Activated T-cell treated with anti-CD3 and anti-CD28 coated beads, Interleukin-2, amount 50 U/mL, for 72 hours (primary cell): ENCODE results near the gene GRM2. TPM values are rescaled to one million over a fixed set of nuclear protein-coding genes. Genes with fewer than 3 reads are reported as not detected.

ENCODE experiments used
- ATAC-seq, 2 donors: fragments of 150-1000 bp; cut with Tn5 transposase; replicated peaks in 1 of 2; 2 replicates each; pipeline ENCODE4 v1.10.0; 2021; ENCODE audit warnings: moderate library complexity in 2 of 2, mild to moderate bottlenecking in 1 of 2
- DNase-seq, 2 donors: peaks; one replicate each; pipeline ENCODE4 v3.0.0; 2021 to 2022; ENCODE audit warnings: mixed read lengths in 1 of 2
- H3K27ac Mint-ChIP-seq: one replicate; pipeline ENCODE4 v1.8.0; 2022; ENCODE audit warnings: mild to moderate bottlenecking, moderate library complexity, mixed read lengths
- H3K27me3 Mint-ChIP-seq: one replicate; pipeline ENCODE4 v1.8.0; 2022; ENCODE audit warnings: low read depth, mixed read lengths
- H3K36me3 Mint-ChIP-seq, 2 donors: one replicate each; pipeline ENCODE4 v1.8.0; 2022; ENCODE audit warnings: mixed read lengths in 2 of 2, mild to moderate bottlenecking in 1 of 2; ENCODE audit not compliant: insufficient read depth in 2 of 2
- H3K4me1 Mint-ChIP-seq: one replicate; pipeline ENCODE4 v1.8.0; 2022; ENCODE audit warnings: low read depth, mixed read lengths
- H3K4me3 Mint-ChIP-seq, 2 donors: one replicate each; pipeline ENCODE4 v1.8.0; 2022; ENCODE audit warnings: mild to moderate bottlenecking in 2 of 2, mixed read lengths in 2 of 2, moderate library complexity in 2 of 2
- H3K9me3 Mint-ChIP-seq, 2 donors: one replicate each; pipeline ENCODE4 v1.8.0; 2022; ENCODE audit warnings: mixed read lengths in 2 of 2
- total RNA-seq, 2 donors: library from RNA; stranded (reverse); gene quantifications; one replicate each; pipeline ENCODE4 v1.2.3, GENCODE V29; 2022

GRM2 gene
- total RNA-seq, 2 donors from 2014 or later, result 0.48 to 2.0 TPM

DNA sequence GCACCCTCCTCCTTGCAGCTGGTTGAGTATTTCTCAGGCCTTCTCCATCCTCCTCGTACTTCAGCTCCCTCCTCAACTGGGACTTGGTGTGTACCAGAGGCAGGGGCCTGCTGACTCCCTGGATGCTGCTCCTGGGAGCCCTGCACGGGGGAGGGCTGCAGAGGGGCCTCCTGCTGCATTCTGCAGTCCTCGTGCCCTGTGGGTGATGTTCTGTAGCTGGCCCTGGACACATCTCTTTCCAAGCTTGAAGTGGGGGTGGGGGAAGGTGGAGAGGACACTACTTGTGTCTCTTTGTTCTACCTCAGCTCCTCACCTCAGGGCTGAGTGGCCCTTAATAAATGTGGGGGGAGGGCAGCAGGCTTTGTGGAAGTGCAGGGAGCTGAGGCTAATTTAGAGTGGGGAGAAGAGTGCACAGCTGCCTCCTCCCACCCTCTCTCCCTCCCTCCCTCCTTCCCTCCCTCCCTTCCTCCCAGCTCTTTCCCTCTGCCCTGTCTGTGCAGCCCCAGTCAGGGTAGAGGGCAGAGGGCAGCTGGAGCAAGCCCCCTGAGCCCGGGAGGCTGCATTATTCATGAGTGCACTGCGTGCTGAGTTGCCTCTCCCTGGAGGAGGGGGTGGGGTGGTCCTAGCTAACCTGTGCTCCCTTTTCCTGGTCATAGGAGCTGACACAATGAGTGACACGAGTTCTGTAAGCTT lies 3.7 kb upstream of the GRM2 start:
- H3K4me3 Mint-ChIP-seq, result no peak overlapping the region
- no peak overlapping the region for H3K27ac Mint-ChIP-seq
- H3K36me3 Mint-ChIP-seq, result peaks cover 0 to 5% of the 10 kb centered on the region in 2 donors
- peaks cover 11% of the 10 kb centered on the region for H3K27me3 Mint-ChIP-seq
- H3K9me3 Mint-ChIP-seq, result no peaks in the 10 kb centered on the region
- no peak for DNase-seq
- ATAC-seq, result no peak
- H3K4me1 Mint-ChIP-seq, result peaks cover 19% of the 10 kb centered on the region

DNA sequence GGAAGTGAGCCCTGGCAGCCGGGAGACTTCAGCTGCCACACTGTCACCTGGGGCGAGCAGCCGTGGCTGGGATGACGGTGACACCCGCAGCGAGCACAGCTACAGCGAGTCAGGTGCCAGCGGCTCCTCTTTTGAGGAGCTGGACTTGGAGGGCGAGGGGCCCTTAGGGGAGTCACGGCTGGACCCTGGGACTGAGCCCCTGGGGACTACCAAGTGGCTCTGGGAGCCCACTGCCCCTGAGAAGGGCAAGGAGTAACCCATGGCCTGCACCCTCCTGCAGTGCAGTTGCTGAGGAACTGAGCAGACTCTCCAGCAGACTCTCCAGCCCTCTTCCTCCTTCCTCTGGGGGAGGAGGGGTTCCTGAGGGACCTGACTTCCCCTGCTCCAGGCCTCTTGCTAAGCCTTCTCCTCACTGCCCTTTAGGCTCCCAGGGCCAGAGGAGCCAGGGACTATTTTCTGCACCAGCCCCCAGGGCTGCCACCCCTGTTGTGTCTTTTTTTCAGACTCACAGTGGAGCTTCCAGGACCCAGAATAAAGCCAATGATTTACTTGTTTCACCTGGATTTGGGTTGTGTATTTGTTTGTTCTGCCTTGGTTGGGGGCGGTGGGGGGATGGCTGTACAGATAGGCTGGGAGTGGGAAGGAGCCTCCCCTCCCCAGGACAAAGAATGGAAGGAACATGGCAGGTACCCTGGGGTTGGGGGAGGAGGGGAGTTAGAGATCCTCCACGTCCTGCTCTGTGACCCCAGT lies 2.9 kb upstream of the GRM2 start:
- no peak for ATAC-seq
- no peaks in the 10 kb centered on the region for H3K9me3 Mint-ChIP-seq
- H3K36me3 Mint-ChIP-seq, result peaks cover 0 to 5% of the 10 kb centered on the region in 2 donors
- H3K27me3 Mint-ChIP-seq, result peaks cover 11% of the 10 kb centered on the region
- no peak overlapping the region for H3K4me3 Mint-ChIP-seq
- DNase-seq, result no peak
- no peak overlapping the region for H3K27ac Mint-ChIP-seq
- H3K4me1 Mint-ChIP-seq, result peaks cover 19% of the 10 kb centered on the region

- Mint-ChIP-seq H3K36me3 (peaks cover 0 to 2% of the 10 kb centered on the region in 2 donors), H3K27me3 (peaks cover 11% of the 10 kb centered on the region), H3K27ac (no peak overlapping the region), H3K4me3 (no peak overlapping the region), H3K4me1 (peaks cover 19% of the 10 kb centered on the region), H3K9me3 (no peaks in the 10 kb centered on the region)
- DNase-seq (no peak), ATAC-seq (no peak)
These were observed 2.3 kb upstream of the GRM2 start for GRCh38 chr3:51704511-51704950.

DNA sequence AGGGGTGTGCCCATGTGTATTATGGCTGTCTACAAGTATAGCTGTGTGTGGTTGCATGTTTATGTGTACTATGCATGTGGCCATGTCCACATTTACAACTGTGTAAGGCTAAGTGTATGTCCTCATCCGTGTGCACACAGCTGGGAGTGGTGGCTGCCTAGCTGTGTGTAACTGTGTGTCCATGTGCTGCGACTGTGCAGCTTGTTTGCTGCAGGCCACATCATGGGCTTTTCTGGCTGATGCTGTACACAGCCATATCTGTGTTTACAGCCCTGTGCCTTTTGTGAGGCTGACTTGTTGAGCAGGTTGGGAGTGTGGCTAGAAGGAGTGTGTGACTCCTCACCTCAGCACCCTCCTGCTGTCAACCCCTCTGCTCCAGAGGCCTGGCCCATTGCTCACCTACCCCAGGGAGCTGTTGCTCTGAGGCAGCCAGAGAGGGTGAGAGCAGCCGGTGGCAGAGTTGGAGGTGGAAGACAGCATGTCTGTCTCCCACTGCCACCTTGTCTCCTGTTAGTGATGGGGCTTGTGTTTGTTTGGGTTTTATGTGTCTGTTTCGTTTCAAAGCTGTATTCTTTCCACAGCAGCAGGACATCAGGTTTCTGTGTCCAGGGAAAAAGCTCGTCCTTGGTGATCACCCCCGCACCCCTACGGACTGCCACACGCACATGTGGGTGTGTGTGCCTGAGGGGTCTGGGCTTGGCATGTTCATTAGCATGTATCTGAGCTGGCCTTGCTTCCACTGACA lies 1.4 kb upstream of the GRM2 start:
- Mint-ChIP-seq H3K27me3 (peaks cover 11% of the 10 kb centered on the region), H3K4me3 (no peak overlapping the region), H3K27ac (no peak overlapping the region), H3K9me3 (peaks cover 2% of the 10 kb centered on the region in 2 donors), H3K4me1 (peaks cover 23% of the 10 kb centered on the region), H3K36me3 (peaks cover 2% of the 10 kb centered on the region in 2 donors)
- ATAC-seq (no peak), DNase-seq (no peak)

- H3K4me1 Mint-ChIP-seq, result peaks cover 23% of the 10 kb centered on the region
- DNase-seq, result no peak
- peaks cover 11% of the 10 kb centered on the region for H3K27me3 Mint-ChIP-seq
- no peak overlapping the region for H3K27ac Mint-ChIP-seq
- no peak overlapping the region for H3K4me3 Mint-ChIP-seq
- H3K36me3 Mint-ChIP-seq, result peaks cover 2% of the 10 kb centered on the region in 2 donors
- no peak for ATAC-seq
- peaks cover 2% of the 10 kb centered on the region in 2 donors for H3K9me3 Mint-ChIP-seq
These were observed 815 bp upstream of the GRM2 start for GRCh38 chr3:51706021-51706485.

- no peak for DNase-seq
- Mint-ChIP-seq H3K36me3 (peaks cover 2% of the 10 kb centered on the region in 2 donors), H3K27me3 (peaks cover 11% of the 10 kb centered on the region), H3K9me3 (peaks cover 2% of the 10 kb centered on the region in 2 donors), H3K4me1 (peaks cover 23% of the 10 kb centered on the region), H3K27ac (no peak overlapping the region), H3K4me3 (no peak overlapping the region)
- ATAC-seq, result no peak
These were observed 1.5 kb downstream of the GRM2 start for GRCh38 chr3:51708216-51708845.

- Mint-ChIP-seq H3K27ac (no peak overlapping the region), H3K4me1 (peaks cover 23% of the 10 kb centered on the region), H3K27me3 (peaks cover 11% of the 10 kb centered on the region), H3K9me3 (peaks cover 2% of the 10 kb centered on the region in 2 donors), H3K36me3 (peaks cover 2% of the 10 kb centered on the region in 2 donors), H3K4me3 (no peak overlapping the region)
- ATAC-seq (no peak), DNase-seq (no peak)
These were observed 2.1 kb downstream of the GRM2 start for GRCh38 chr3:51709004-51709420.

GRCh38 chr3:51709675-51710074 lies 2.8 kb downstream of the GRM2 start:
- no peak for DNase-seq
- Mint-ChIP-seq H3K4me1 (peaks cover 23% of the 10 kb centered on the region), H3K36me3 (peaks cover 2% of the 10 kb centered on the region in 2 donors), H3K27ac (peak overlapping the region; percentile 96), H3K9me3 (peaks cover 2% of the 10 kb centered on the region in 2 donors), H3K27me3 (peaks cover 11% of the 10 kb centered on the region), H3K4me3 (peak overlapping the region in 1 of 2 donors; percentile 22)
- ATAC-seq, result peak; percentile 46 to 48

GRCh38 chr3:51710631-51711351 lies 3.9 kb downstream of the GRM2 start:
- H3K9me3 Mint-ChIP-seq, result peaks cover 2% of the 10 kb centered on the region in 2 donors
- H3K36me3 Mint-ChIP-seq, result peaks cover 2% of the 10 kb centered on the region in 2 donors
- H3K27me3 Mint-ChIP-seq, result peaks cover 11% of the 10 kb centered on the region
- DNase-seq (peak in 1 of 2 donors; percentile 18), ATAC-seq (peak; percentile 20 to 37)
- H3K4me3 Mint-ChIP-seq, result no peak overlapping the region
- peaks cover 21% of the 10 kb centered on the region for H3K4me1 Mint-ChIP-seq
- no peak overlapping the region for H3K27ac Mint-ChIP-seq

GRCh38 chr3:51711352-51712037 lies 4.6 kb downstream of the GRM2 start:
- no peak for DNase-seq
- peaks cover 11% of the 10 kb centered on the region for H3K27me3 Mint-ChIP-seq
- ATAC-seq, result no peak
- peaks cover 2% of the 10 kb centered on the region in 2 donors for H3K9me3 Mint-ChIP-seq
- H3K4me3 Mint-ChIP-seq, result no peak overlapping the region
- H3K4me1 Mint-ChIP-seq, result peaks cover 14% of the 10 kb centered on the region
- H3K36me3 Mint-ChIP-seq, result peaks cover 2% of the 10 kb centered on the region in 2 donors
- H3K27ac Mint-ChIP-seq, result no peak overlapping the region

DNA sequence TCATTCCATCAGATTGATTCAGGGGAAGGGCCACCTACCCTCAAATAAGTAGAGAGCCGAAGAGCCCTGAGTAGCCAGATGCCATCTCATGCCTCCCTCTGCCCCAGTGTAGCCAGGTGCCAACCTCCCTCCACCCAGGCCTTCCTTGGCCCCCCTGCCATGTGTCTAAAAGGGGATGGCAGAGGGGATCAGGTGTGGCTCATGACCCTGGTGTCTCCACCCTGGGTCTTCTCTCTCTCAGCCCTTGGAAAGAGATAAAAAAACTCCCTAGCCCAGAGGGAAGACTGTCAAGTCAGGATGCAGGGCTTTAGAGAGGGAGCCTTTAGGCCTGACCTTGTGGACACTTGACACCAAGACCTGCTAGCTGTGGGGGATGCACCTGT lies 5.2 kb downstream of the GRM2 start:
- Mint-ChIP-seq H3K36me3 (peaks cover 2% of the 10 kb centered on the region in 2 donors), H3K4me3 (no peak overlapping the region), H3K9me3 (peaks cover 2% of the 10 kb centered on the region in 2 donors), H3K27me3 (peaks cover 10% of the 10 kb centered on the region), H3K27ac (no peak overlapping the region), H3K4me1 (peaks cover 12% of the 10 kb centered on the region)
- ATAC-seq, result no peak
- no peak for DNase-seq

GRCh38 chr3:51712511-51712931 lies 5.7 kb downstream of the GRM2 start:
- H3K4me1 Mint-ChIP-seq, result peaks cover 7% of the 10 kb centered on the region
- peaks cover 2% of the 10 kb centered on the region in 2 donors for H3K9me3 Mint-ChIP-seq
- peaks cover 5% of the 10 kb centered on the region for H3K27me3 Mint-ChIP-seq
- H3K36me3 Mint-ChIP-seq, result peaks cover 2% of the 10 kb centered on the region in 2 donors
- no peak for ATAC-seq
- no peak for DNase-seq
- no peak overlapping the region for H3K27ac Mint-ChIP-seq
- no peak overlapping the region for H3K4me3 Mint-ChIP-seq
